Fibroblast of skin of scalp (primary cell): ENCODE measurements around the gene ATP1A1.

Experiments used
- DNase-seq: peaks from one replicate; pipeline ENCODE4 v3.0.0-alpha.2; 2013

Gene ATP1A1

GRCh38 chr1:116391185-116391584, 18.1 kb downstream of the ATP1A1 start:
- no peak for DNase-seq

- no peak for DNase-seq
Measured at GRCh38 chr1:116392717-116393404, 19.8 kb downstream of the ATP1A1 start.

DNA sequence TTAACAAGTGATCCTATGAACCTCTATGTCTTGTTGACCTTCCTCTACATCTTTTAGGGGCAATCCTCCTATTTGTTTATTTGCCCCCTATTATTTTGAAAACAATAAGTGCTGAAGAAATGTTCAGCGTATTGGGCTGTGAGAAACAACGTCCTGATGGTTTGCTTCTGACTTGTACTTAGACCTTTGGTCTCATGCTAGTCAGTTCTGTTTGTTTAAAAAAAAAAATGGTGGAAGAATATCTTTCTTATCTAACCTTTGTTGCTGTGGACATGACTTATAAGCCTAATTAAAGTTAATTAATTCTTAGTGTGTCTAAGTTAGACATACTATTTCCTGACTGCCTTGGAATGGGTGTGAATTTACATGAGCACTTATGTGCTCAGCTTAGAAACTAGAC, 20.7 kb downstream of the ATP1A1 start:
- no peak for DNase-seq

GRCh38 chr1:116394270-116394669, 21.2 kb downstream of the ATP1A1 start:
- DNase-seq, result no peak

GRCh38 chr1:116396769-116397168, 23.7 kb downstream of the ATP1A1 start:
- no peak for DNase-seq

GRCh38 chr1:116397728-116398127, 24.7 kb downstream of the ATP1A1 start:
- no peak for DNase-seq

DNA sequence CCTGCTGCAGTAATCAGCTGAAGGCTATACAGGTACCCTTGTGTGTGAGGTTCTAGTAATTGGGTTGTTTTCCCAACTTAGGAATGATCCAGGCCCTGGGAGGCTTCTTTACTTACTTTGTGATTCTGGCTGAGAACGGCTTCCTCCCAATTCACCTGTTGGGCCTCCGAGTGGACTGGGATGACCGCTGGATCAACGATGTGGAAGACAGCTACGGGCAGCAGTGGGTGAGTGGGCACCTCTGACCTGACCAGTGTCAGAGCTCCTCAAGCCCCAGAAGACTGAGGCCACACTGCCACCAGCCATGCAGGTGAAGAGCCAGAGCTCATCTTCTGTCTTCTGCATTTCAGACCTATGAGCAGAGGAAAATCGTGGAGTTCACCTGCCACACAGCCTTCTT, 27.7 kb downstream of the ATP1A1 start:
- no peak for DNase-seq

GRCh38 chr1:116401646-116402176, 28.7 kb downstream of the ATP1A1 start:
- DNase-seq, result no peak

GRCh38 chr1:116402333-116402732, 29.3 kb downstream of the ATP1A1 start:
- no peak for DNase-seq

- no peak for DNase-seq
Measured at GRCh38 chr1:116403496-116404136, 30.6 kb downstream of the ATP1A1 start.

GRCh38 chr1:116404699-116405098, 31.7 kb downstream of the ATP1A1 start:
- no peak for DNase-seq

- DNase-seq, result no peak
Measured at GRCh38 chr1:116405241-116406135, 32.4 kb downstream of the ATP1A1 start.

- no peak for DNase-seq
Measured at GRCh38 chr1:116407033-116407432, 34.0 kb downstream of the ATP1A1 start.

GRCh38 chr1:116408193-116408592, 35.1 kb downstream of the ATP1A1 start:
- no peak for DNase-seq

DNA sequence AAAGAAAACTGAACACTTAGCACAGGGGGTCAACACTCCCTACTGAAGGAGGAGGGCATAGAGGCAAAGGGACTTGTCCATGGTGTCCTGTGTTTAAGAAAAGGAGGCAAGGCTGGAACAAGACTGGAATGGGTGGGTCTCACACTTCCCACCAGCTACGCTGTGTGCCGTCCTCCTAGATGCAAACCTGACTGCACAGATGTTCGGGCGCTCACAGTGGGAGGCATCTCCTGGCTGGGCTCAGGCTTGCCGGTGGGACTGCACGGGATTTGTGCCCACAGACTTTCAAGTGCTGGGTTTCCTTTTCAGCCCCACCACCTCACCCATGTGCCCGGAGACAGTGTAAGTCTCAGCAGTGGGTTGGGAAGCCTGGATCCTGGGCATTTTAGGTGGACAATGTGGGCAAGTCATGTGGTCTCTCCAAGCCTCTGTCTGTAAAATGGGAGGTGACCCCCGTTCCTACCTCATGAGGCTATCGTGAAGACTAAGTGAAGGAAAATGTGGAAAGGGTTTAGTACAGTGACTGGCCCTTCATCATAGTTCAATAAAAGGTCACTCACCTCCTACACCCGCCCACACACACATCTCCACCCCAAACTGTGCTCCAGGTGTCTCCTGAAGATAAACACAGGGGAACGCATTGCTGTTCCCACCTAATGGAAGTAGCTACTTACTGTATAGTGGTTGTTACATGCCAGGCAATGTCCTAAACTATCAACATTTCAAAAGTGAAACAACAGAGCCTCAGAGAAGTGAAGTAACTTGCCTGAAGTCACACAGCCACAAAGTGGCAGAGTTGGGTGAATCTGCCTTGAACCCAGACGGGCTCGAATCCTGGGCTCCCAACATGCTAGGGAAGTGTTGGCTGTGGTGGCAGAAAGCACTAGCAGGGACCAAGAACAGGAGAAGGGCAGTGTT, 36.0 kb downstream of the ATP1A1 start:
- DNase-seq, result no peak

- DNase-seq, result no peak
Measured at GRCh38 chr1:116409751-116410191, 36.7 kb downstream of the ATP1A1 start.

- DNase-seq, result peak; percentile 80
Measured at GRCh38 chr1:116411784-116412479, 38.9 kb downstream of the ATP1A1 start.

- no peak for DNase-seq
Measured at GRCh38 chr1:116412480-116412798, 39.4 kb downstream of the ATP1A1 start.

DNA sequence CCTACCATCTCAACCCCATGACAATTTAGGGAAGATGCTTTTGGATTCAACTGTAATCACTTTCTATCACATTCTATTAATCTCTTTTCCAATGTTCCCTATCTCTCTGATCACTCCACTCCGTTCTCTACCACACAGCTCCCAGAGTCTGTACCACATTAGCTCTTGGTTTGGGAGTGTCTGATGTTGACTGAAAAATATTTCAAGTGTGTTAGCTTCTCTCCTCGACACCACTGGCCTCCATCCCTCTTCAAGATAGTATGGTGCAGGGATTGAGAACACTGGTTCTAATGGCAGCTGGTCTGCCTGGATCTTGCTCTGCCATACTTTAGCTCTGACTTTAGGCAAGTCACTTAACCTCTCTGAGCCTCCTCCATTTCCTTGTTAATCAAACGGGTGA, 39.9 kb downstream of the ATP1A1 start:
- no peak for DNase-seq

GRCh38 chr1:116413414-116413813, 40.4 kb downstream of the ATP1A1 start:
- DNase-seq, result no peak

- no peak for DNase-seq
Measured at GRCh38 chr1:116414364-116414763, 41.3 kb downstream of the ATP1A1 start.
